GM18861 (cell line): ENCODE results near the gene ERFL.
A peak's percentile ranks its signal among the peaks of the same experiment; 100 is the strongest.

Experiments used
- ATAC-seq: cut with Tn5 transposase; IDR thresholded peaks from one replicate; pipeline ENCODE4 v1.9.1; 2021; ENCODE audit not compliant: unreplicated experiment

Gene ERFL

DNA sequence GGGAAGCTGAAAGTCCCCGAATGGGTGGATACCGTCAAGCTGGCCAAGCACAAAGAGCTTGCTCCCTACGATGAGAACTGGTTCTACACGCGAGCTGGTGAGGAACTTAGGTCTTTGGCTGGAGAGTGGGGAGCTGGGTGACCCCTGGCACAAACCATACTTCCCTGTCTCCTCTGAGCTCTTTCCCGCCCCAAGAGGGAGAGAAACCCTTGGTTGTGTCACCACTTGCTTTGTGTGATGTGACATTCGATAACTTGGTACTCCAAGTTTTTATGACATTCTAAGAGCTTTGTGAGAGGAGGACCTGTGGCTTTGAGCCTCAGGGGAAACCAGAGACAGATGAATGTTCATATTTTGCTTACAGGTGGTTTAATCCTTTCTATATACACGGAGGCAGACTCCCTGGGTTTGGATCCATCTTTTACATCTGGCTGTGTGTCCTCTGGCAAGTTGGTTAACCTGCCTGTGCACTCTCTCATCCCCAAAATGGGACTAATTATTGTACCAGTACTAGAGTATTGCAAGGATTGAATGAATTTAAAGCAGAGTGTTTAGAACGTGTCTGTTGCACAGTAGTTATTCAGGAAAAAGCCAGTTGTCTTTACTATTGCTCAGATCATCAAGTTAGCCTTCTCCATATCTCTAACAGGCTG, 67.0 kb downstream of the ERFL start:
- ATAC-seq = no peak

- ATAC-seq = no peak
These were observed 67.7 kb downstream of the ERFL start for GRCh38 chr19:41860419-41861115.

- ATAC-seq = peak; percentile 62
These were observed 68.4 kb downstream of the ERFL start, which contains the start of gene RPS19 for GRCh38 chr19:41859618-41860418. TSS of gene RPS19 (plus strand) at chr19:41860255. CDS start at chr19:41860775, 520 bp downstream.

DNA sequence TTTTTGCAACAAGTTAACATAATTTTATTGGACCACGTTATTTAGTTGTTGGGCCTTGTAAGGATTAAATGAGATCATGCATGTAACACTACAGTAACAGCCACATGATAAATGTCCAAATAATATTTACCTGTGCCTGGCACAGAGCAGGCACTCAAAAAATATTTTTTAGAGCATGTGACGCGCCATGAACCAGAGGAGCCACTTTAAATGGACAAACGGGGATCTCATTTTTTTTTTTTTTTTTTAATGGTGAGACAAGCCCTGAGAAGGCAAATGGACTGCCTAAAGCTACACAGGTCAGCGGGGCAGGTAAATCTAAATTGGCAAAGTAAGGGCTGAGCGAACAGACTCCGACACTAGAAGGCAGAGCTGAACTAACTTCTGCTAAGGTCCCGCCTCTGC, 69.0 kb downstream of the ERFL start:
- no peak for ATAC-seq
